OCI-LY1 (cell line): ENCODE results near the gene RPL22.

ENCODE experiments used
- H2AFZ ChIP-seq: fragments of 200-600 bp; sonication (generic), shearing (Covaris generic); 2 replicates; pipeline ENCODE4 v1.6.0; 2014; ENCODE audit warnings: antibody characterized with exemption, mild to moderate bottlenecking, low read length
- H3F3A ChIP-seq: fragments of 200-600 bp; sonication (generic), shearing (Covaris generic); 2 replicates; pipeline ENCODE4 v1.6.0; 2014; ENCODE audit warnings: mild to moderate bottlenecking, antibody characterized with exemption, low read length, moderate library complexity; ENCODE audit not compliant: insufficient read depth
- H3K27ac ChIP-seq: fragments of 200-600 bp; sonication (generic); 2 replicates; pipeline ENCODE4 v1.5.1; 2014; ENCODE audit warnings: low read length, mixed run types, mild to moderate bottlenecking, low read depth; ENCODE audit not compliant: poor library complexity, severe bottlenecking
- H3K27me3 ChIP-seq: fragments of 200-600 bp; sonication (generic); 2 replicates; pipeline ENCODE4 v1.6.0; 2014; ENCODE audit warnings: antibody characterized with exemption, mild to moderate bottlenecking, low read length, moderate library complexity; ENCODE audit not compliant: insufficient read depth
- H3K36me3 ChIP-seq: fragments of 200-600 bp; sonication (generic); 2 replicates; pipeline ENCODE4 v1.6.1; 2014; ENCODE audit warnings: mild to moderate bottlenecking, antibody characterized with exemption, low read length, moderate library complexity, mixed read lengths; ENCODE audit not compliant: insufficient read depth
- H3K4me1 ChIP-seq: fragments of 200-600 bp; sonication (generic); 2 replicates; pipeline ENCODE4 v1.5.1; 2014; ENCODE audit warnings: mild to moderate bottlenecking, low read length, moderate library complexity; ENCODE audit not compliant: insufficient read depth, severe bottlenecking
- H3K4me2 ChIP-seq: fragments of 200-600 bp; sonication (generic), shearing (Covaris generic); 2 replicates; pipeline ENCODE4 v1.6.1; 2014; ENCODE audit warnings: low read length
- H3K4me3 ChIP-seq: fragments of 200-600 bp; sonication (generic); 2 replicates; pipeline ENCODE4 v1.5.1; 2014; ENCODE audit warnings: low read length, low read depth, mild to moderate bottlenecking, mixed read lengths; ENCODE audit not compliant: poor library complexity, severe bottlenecking
- H3K79me2 ChIP-seq: fragments of 200-600 bp; shearing (Covaris generic); 2 replicates; pipeline ENCODE4 v1.6.1; 2016; ENCODE audit warnings: mixed run types, low read length, mixed read lengths; ENCODE audit not compliant: insufficient read depth
- H3K9ac ChIP-seq: fragments of 200-600 bp; sonication (generic), shearing (Covaris generic); 2 replicates; pipeline ENCODE4 v1.6.1; 2014; ENCODE audit warnings: mild to moderate bottlenecking, low read length, mixed read lengths
- H3K9me2 ChIP-seq: fragments of 200-600 bp; sonication (generic), shearing (Covaris generic); 2 replicates; pipeline ENCODE4 v1.6.1; 2014; ENCODE audit warnings: low read depth, mild to moderate bottlenecking, low read length, mixed read lengths
- H3K9me3 ChIP-seq: fragments of 200-600 bp; shearing (Covaris generic); 2 replicates; pipeline ENCODE4 v1.6.1; 2014; ENCODE audit warnings: low read length, mixed read lengths
- H4K20me1 ChIP-seq: fragments of 200-600 bp; sonication (generic), shearing (Covaris generic); 2 replicates; pipeline ENCODE4 v1.6.0; 2016; ENCODE audit warnings: mild to moderate bottlenecking, low read length; ENCODE audit not compliant: insufficient read depth
- EZH2 ChIP-seq: fragments of 200-600 bp; sonication (generic), shearing (Covaris generic); IDR thresholded peaks from 2 replicates; pipeline ENCODE4 v1.8.0; 2017; ENCODE audit warnings: borderline replicate concordance, mixed run types, mild to moderate bottlenecking, antibody characterized with exemption, low read length, moderate library complexity, mixed read lengths
- TF ChIP-seq, protein P1 (sequence below): fragments of 200-600 bp; sonication (generic), shearing (Covaris generic); IDR thresholded peaks from 2 replicates; pipeline ENCODE4 v1.5.1; 2017; ENCODE audit warnings: mild to moderate bottlenecking, antibody characterized with exemption, low read length, moderate library complexity, mixed read lengths

Gene RPL22

DNA sequence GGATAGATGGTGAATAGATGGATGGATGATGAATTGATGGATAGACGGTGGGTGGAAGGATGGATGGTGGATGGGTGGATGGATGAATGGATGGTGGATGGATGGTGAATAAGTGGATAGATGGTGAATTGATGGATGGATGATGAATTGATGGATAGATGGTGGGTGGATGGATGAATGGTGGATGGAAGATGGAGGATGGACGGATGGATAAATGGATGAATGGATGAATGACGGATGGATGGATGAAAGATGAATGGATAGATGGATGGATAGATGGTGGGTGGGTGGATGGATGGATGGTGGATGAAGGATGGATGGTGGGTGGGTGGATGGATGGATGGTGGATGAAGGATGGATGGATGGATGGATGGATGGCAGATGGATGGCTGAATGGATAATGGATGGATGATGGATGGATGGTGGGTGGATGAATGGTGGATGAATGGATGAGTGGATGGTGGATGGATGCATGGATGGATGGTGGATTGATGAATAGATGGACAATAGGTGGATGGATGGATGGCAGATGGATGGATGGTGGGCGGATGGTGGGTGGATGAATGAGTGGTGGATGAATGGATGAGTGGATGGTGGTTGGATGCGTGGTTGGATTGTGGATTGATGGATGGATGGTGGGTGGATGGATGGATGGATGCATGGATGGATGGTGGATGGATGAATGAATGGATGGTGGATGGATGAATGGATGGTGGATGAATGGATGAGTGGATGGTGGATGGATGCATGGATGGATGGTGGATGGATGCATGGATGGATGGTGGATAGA is 24.6 kb downstream of the RPL22 start:
- Histone ChIP-seq H3K4me2 (no peak overlapping the region), H3F3A (no peaks in the 10 kb centered on the region), H3K36me3 (no peaks in the 10 kb centered on the region), H3K27ac (no peak overlapping the region), H3K4me1 (no peaks in the 10 kb centered on the region), H3K9me2 (no peaks in the 10 kb centered on the region), H3K9me3 (no peaks in the 10 kb centered on the region), H3K4me3 (no peak overlapping the region), H3K27me3 (peaks cover 3% of the 10 kb centered on the region), H3K9ac (no peak overlapping the region), H2AFZ (no peak overlapping the region), H4K20me1 (no peaks in the 10 kb centered on the region), H3K79me2 (no peaks in the 10 kb centered on the region)
- TF ChIP-seq, protein P1, sequence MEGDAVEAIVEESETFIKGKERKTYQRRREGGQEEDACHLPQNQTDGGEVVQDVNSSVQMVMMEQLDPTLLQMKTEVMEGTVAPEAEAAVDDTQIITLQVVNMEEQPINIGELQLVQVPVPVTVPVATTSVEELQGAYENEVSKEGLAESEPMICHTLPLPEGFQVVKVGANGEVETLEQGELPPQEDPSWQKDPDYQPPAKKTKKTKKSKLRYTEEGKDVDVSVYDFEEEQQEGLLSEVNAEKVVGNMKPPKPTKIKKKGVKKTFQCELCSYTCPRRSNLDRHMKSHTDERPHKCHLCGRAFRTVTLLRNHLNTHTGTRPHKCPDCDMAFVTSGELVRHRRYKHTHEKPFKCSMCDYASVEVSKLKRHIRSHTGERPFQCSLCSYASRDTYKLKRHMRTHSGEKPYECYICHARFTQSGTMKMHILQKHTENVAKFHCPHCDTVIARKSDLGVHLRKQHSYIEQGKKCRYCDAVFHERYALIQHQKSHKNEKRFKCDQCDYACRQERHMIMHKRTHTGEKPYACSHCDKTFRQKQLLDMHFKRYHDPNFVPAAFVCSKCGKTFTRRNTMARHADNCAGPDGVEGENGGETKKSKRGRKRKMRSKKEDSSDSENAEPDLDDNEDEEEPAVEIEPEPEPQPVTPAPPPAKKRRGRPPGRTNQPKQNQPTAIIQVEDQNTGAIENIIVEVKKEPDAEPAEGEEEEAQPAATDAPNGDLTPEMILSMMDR, result no peak
- no peak for TF ChIP-seq EZH2

DNA sequence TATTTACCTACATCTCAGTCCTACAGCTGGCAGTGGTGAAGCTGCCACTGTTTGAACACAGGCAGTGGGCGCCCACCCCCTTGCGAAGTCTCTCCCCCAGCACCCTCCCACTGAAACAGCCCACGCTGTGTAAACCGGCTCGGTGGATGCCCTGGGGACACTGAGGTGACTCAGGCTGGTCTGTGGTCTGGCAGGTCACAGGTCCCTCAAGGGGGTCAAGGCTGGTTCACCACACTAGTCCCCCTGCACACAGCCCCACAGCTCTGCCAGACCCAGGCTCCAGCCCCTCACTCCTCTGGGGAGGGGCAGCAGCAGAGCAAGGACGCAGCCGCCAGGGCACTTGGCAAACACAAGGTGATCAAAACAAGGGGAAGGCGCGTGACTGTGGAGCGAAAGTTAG is 26.8 kb downstream of the RPL22 start:
- Histone ChIP-seq H3K9ac (no peak overlapping the region), H4K20me1 (no peaks in the 10 kb centered on the region), H3K27ac (no peak overlapping the region), H3K4me2 (no peak overlapping the region), H3K9me2 (no peaks in the 10 kb centered on the region), H3K79me2 (no peaks in the 10 kb centered on the region), H3F3A (no peaks in the 10 kb centered on the region), H3K27me3 (peaks cover 3% of the 10 kb centered on the region; the same call in 1 of the 2 replicates), H3K4me3 (no peak overlapping the region), H2AFZ (no peak overlapping the region), H3K36me3 (no peaks in the 10 kb centered on the region), H3K4me1 (no peaks in the 10 kb centered on the region), H3K9me3 (no peaks in the 10 kb centered on the region)
- no peak for TF ChIP-seq EZH2
- TF ChIP-seq, protein P1, result no peak

DNA sequence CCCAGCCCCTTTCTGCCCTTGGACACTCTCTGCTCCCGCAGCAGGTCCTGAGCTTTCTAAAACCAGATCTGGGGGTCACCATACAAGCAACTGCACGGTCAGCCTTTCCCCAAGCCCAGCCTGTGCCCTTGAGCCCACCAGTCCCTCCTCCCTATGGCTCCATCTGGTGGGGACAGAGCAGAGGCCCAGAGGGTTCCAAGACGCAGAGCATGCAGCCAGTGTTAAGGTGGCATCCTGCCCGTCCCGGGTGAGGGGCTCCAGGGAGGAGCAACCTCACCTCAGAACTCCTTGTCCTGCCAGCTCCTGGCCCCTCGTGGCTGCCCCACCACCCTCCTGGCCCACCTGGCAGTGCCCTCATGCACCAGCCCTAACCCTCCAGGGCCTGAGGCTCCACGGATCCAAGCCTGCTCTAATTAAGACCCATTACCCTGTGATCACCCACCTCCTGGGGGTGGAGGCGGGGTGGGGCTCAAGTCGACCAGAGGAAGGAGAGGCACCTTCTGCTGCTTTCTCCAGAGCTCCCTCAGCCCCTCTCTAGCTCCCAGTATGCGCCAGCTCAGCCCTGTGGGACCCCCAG is 27.8 kb downstream of the RPL22 start:
- Histone ChIP-seq H3K27me3 (peaks cover 3% of the 10 kb centered on the region; the same call in 1 of the 2 replicates), H3K4me1 (no peaks in the 10 kb centered on the region)

More for the DNA sequence above, 27.8 kb downstream of the RPL22 start:
- no peaks in the 10 kb centered on the region for H3F3A ChIP-seq
- H3K9me3 ChIP-seq, result no peaks in the 10 kb centered on the region
- H3K27ac ChIP-seq, result no peak overlapping the region
- no peak overlapping the region for H3K9ac ChIP-seq
- no peaks in the 10 kb centered on the region for H3K79me2 ChIP-seq
- no peak overlapping the region for H3K4me2 ChIP-seq
- no peak overlapping the region for H2AFZ ChIP-seq
- no peak overlapping the region for H3K4me3 ChIP-seq
- no peaks in the 10 kb centered on the region for H3K9me2 ChIP-seq
- no peak for TF ChIP-seq EZH2
- TF ChIP-seq, protein P1, result peak; percentile 18; the same call in 1 of the 2 replicates
- no peaks in the 10 kb centered on the region for H4K20me1 ChIP-seq
- H3K36me3 ChIP-seq, result no peaks in the 10 kb centered on the region
